HepG2 (cell line): Measurements from ENCODE around the gene TNFRSF25. TPM values are rescaled to one million over a fixed set of nuclear protein-coding genes. Genes with fewer than 3 reads are reported as not detected.

Experiments used
- ATAC-seq: fragments of 200-7000 bp; cut with Tn5 transposase; 3 replicates; pipeline ENCODE4 v1.9.1; 2020; ENCODE audit warnings: mild to moderate bottlenecking, moderate library complexity
- BruUV-seq: library from RNA; stranded (reverse); fragments of 400-500 nt; replicated peaks from 2 replicates; lab custom pipeline; 2021; lab: Mats Ljungman, UMichigan
- CTCF ChIA-PET: fragments of 300-600 bp; formaldehyde crosslinking; extraction: SDS; loops from one replicate; lab custom pipeline; 2021; ENCODE audit warnings: low total read pairs, inconsistent platforms, low intra/inter-chr PET ratio; lab: Yijun Ruan, JAX
- POLR2A ChIA-PET: fragments of 350-600 bp; sonication (Branson Sonifier 250); formaldehyde crosslinking; loops from one replicate; lab custom pipeline; 2020; ENCODE audit warnings: antibody characterized with exemption, inconsistent platforms; lab: Yijun Ruan, JAX
- DNase-seq: peaks from one replicate; pipeline ENCODE4 v3.0.0-alpha.2; 2015; ENCODE audit warnings: low spot score
- FAIRE-seq: peaks from 3 replicates; lab custom pipeline; 2011; peaks lifted over from hg19 to GRCh38; lab: Jason Lieb, UNC
- H2AFZ ChIP-seq: one replicate; pipeline ENCODE4 v1.6.1; 2011; ENCODE audit warnings: low read length, inconsistent platforms
- H3K27ac ChIP-seq: fragments of 300-600 bp; 3 replicates; pipeline ENCODE4 v1.8.0; 2011; ENCODE audit warnings: mixed run types, mild to moderate bottlenecking, mixed read lengths, low read length, inconsistent platforms; ENCODE audit not compliant: insufficient read depth; ENCODE audit errors: extremely low read length
- H3K27me3 ChIP-seq, 2 experiments: fragments of 200-600 bp in 1 of 2; 2 replicates in 1 of 2; 3 replicates in 1 of 2; pipeline versions ENCODE4 v1.6.0 to v1.8.0; 2011; ENCODE audit warnings: low read length in 2 of 2, mild to moderate bottlenecking in 2 of 2, moderate library complexity in 2 of 2, inconsistent platforms in 1 of 2; ENCODE audit not compliant: insufficient read depth in 2 of 2, control insufficient read depth in 1 of 2
- H3K36me3 ChIP-seq, 2 experiments: fragments of 200-600 bp in 1 of 2; replicated peaks in 1 of 2; 2 replicates in 1 of 2; 3 replicates in 1 of 2; pipeline versions ENCODE4 v1.5.1 to v1.8.0; 2011; ENCODE audit warnings: low read length in 2 of 2, inconsistent platforms in 1 of 2; ENCODE audit not compliant: insufficient read depth in 2 of 2, control insufficient read depth in 1 of 2
- H3K4me1 ChIP-seq: 2 replicates; pipeline ENCODE4 v1.5.1; 2012; ENCODE audit warnings: low read length, inconsistent platforms; ENCODE audit not compliant: insufficient read depth
- H3K4me2 ChIP-seq: 2 replicates; pipeline ENCODE4 v1.6.0; 2011; ENCODE audit warnings: low read depth, low read length, inconsistent platforms
- H3K4me3 ChIP-seq, 3 experiments: fragments of 200-600 bp in 1 of 3; sonication (generic), shearing (Covaris generic) in 1 of 3; replicated peaks in 1 of 3; 2 replicates each; pipeline ENCODE4 v1.5.1; 2011 to 2016; ENCODE audit warnings: low read length in 3 of 3, inconsistent platforms in 2 of 3, low read depth in 2 of 3, mild to moderate bottlenecking in 2 of 3, control low read depth in 1 of 3, mixed read lengths in 1 of 3; ENCODE audit not compliant: insufficient read depth in 1 of 3
- H3K79me2 ChIP-seq: one replicate; pipeline ENCODE4 v1.6.1; 2011; ENCODE audit warnings: low read length, inconsistent platforms; ENCODE audit not compliant: insufficient read depth
- H3K9ac ChIP-seq: 2 replicates; pipeline ENCODE4 v1.6.0; 2011; ENCODE audit warnings: mild to moderate bottlenecking, low read depth, low read length, inconsistent platforms; ENCODE audit not compliant: insufficient read depth
- H3K9me3 ChIP-seq: 2 replicates; pipeline ENCODE4 v1.5.1; 2012; ENCODE audit warnings: mild to moderate bottlenecking, low read length
- H4K20me1 ChIP-seq: 2 replicates; pipeline ENCODE4 v1.6.0; 2011; ENCODE audit warnings: inconsistent platforms, mild to moderate bottlenecking, low read length, moderate library complexity; ENCODE audit not compliant: insufficient read depth
- CENPT ChIP-seq: sonication (generic); formaldehyde crosslinking; IDR thresholded peaks from 2 replicates; pipeline ENCODE4 v1.8.0; 2022; ENCODE audit warnings: low read depth, mild to moderate bottlenecking, moderate library complexity, missing genetic modification reagents
- DR1 ChIP-seq: sonication (generic); formaldehyde crosslinking; IDR thresholded peaks from 2 replicates; pipeline ENCODE4 v1.8.0; 2021; ENCODE audit warnings: mild to moderate bottlenecking, missing genetic modification reagents, inconsistent platforms
- HIVEP1 ChIP-seq: sonication (generic); formaldehyde crosslinking; IDR thresholded peaks from 2 replicates; pipeline ENCODE4 v1.4.0; 2020; ENCODE audit warnings: mild to moderate bottlenecking, missing genetic modification reagents
- HNRNPL ChIP-seq: fragments of 200-400 bp; formaldehyde crosslinking; IDR thresholded peaks from 2 replicates; pipeline ENCODE4 v1.6.1; 2017; ENCODE audit warnings: mild to moderate bottlenecking, low read depth, low read length
- HOXA5 ChIP-seq: sonication (generic); formaldehyde crosslinking; IDR thresholded peaks from 2 replicates; pipeline ENCODE4 v1.4.0; 2020; ENCODE audit warnings: missing genetic modification reagents
- KDM6A ChIP-seq: IDR thresholded peaks from 2 replicates; pipeline ENCODE4 v1.6.1; 2016; ENCODE audit warnings: low read depth
- NAIF1 ChIP-seq: sonication (generic); formaldehyde crosslinking; IDR thresholded peaks from 2 replicates; pipeline ENCODE4 v1.5.0; 2020; ENCODE audit warnings: mild to moderate bottlenecking, missing genetic modification reagents, borderline replicate concordance
- NFE2L1 ChIP-seq: sonication (generic); formaldehyde crosslinking; IDR thresholded peaks from 2 replicates; pipeline ENCODE4 v1.4.0; 2020; ENCODE audit warnings: missing genetic modification reagents, mild to moderate bottlenecking, borderline replicate concordance
- ZNF232 ChIP-seq: sonication (generic); formaldehyde crosslinking; IDR thresholded peaks from 2 replicates; pipeline ENCODE4 v1.4.0; 2020; ENCODE audit warnings: missing genetic modification reagents, borderline replicate concordance
- ZSCAN31 ChIP-seq: sonication (generic); formaldehyde crosslinking; IDR thresholded peaks from 2 replicates; pipeline ENCODE4 v1.5.0; 2020; ENCODE audit warnings: low read depth, mild to moderate bottlenecking, missing genetic modification reagents
- WGBS: methylation state at CpG from one replicate; pipeline ENCODE4 v1.1.6; 2017; ENCODE audit warnings: low lambda C conversion rate; 5-methylcytosine and 5-hydroxymethylcytosine counted together
- in situ Hi-C: cut with HindIII; loops from 2 replicates; pipeline ENCODE4 v1.10.0; 2017; ENCODE audit warnings: low pct_unique_long_range_greater_than_20kb; ENCODE audit not compliant: extremely low pct_ligation_motif_present
- intact Hi-C: fragments of 100-400 bp; cut with micrococcal nuclease; formaldehyde crosslinking; loops from one replicate; pipeline ENCODE4 v1.10.0; 2022; ENCODE audit not compliant: unreplicated experiment
- polyA plus RNA-seq, 8 experiments: library from polyadenylated mRNA; depleted of rRNA in 3 of 8; stranded (reverse) in 7 of 8; unstranded in 1 of 8; fragments of >200 nt; fragmentation: Illumina TruSeq in 4 of 8; extraction: Trizol in 4 of 8; gene quantifications; 2 replicates each; pipeline versions ENCODE4 v1.2.1 to v1.2.3, GENCODE V29; 2011 to 2016; ENCODE audit warnings: low read depth in 4 of 8, missing spikeins in 1 of 8, mixed read lengths in 1 of 8; ENCODE audit not compliant: insufficient read depth in 1 of 8
- total RNA-seq, 5 experiments: library from RNA; depleted of rRNA; stranded (reverse); fragments of >200 nt; fragmentation: Illumina TruSeq; extraction: Trizol; gene quantifications; 2 replicates each; pipeline ENCODE4 v1.2.3, GENCODE V29; 2016; ENCODE audit warnings: low read depth in 1 of 5
- TF ChIP-seq, protein P1 (sequence below), 2 experiments: sonication (generic) in 1 of 2; formaldehyde crosslinking in 1 of 2; IDR thresholded peaks; 2 replicates each; pipeline versions ENCODE4 v1.5.1 to v1.6.1; 2011 to 2020; ENCODE audit warnings: borderline replicate concordance in 1 of 2, low read depth in 1 of 2, low read length in 1 of 2, mild to moderate bottlenecking in 1 of 2, missing genetic modification reagents in 1 of 2, moderate library complexity in 1 of 2
- TF ChIP-seq, protein P2 (sequence below): sonication (generic); formaldehyde crosslinking; IDR thresholded peaks from 2 replicates; pipeline ENCODE4 v1.5.0; 2020; ENCODE audit warnings: mild to moderate bottlenecking, missing genetic modification reagents

TNFRSF25 gene
- total and polyA plus RNA-seq, 2 of the 13 experiments (the other 11 are each of a cell fraction or from before 2014, with no cell fraction given), result 1.4 to 1.5 TPM

DNA sequence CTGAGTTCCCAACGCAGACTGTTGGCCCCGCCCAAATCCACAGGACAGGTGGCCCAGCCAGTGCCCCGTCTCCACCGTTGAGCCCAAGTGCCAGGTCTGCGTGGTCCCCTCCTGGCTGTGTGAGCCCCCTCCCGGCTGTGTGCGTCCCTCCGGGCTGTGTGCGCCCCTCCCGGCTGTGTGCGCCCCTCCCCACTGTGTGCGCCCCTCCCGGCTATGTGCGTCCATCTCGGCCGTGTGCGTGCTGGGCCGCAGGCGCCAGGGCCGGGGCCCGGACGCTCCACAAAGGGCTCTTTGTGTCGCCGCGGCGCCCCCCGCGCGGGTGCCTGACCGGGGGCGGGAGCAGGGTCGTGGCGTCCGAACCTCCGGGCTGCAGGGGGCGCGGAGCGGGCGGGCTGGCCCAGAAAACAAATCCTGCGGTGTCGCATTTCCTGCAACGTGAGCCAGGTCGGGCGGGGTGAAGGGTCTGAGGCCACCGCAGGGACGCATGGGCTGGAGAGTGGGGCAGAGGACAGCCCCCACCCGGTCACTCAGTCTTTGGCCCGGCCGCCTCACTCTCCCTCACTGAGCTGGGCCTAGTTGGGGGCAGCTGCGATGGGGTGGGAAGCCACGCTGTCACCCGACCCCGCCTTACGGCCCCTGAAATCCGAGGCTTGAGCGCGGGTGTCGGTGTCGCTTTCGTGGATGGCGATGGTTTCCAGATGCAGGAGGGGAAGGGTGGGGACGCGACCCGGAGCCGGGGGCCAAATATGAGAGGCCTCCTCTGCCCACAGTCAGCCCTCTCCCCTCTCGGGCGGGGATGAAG, 18.8 kb downstream of the TNFRSF25 start (continued):
- TF ChIP-seq DR1 (CRISPR knock-in tag) (peak; percentile 45; the same call in 1 of the 2 replicates), ZSCAN31 (CRISPR knock-in tag) (peak; percentile 48; the same call in 1 of the 2 replicates)

DNA sequence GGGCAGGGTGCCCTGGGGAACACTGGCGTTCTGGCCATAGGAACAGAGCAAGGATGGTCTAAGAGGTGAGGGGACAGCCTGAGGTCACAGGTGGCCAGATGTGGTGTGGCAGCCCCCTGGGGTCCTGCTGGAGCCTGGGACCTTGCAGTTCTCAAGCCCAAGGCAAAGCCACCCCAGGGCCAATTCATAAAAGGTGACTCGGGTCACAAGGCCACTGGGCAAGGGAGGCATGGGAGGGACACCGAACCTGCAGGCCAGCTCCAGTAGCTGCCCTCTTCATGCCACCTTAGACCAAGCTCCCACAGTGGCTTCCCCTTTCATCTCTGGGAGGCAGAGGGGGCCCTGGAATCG, 19.3 kb downstream of the TNFRSF25 start:
- peak overlapping the region; percentile 85 for H3K9ac ChIP-seq
- ATAC-seq (no peak), DNase-seq (no peak), FAIRE-seq (peak; percentile 34)
- H3K4me2 ChIP-seq, result peak overlapping the region; percentile 99
- peaks cover 0 to 1% of the 10 kb centered on the region in 2 experiments; a peak in 2 of 5 replicates for H3K27me3 ChIP-seq
- WGBS, result no CpG with 5 or more reads among the region's 4 CpGs
- ChIA-PET POLR2A (interaction anchor here (1.0 to 1.5 kb wide), 4 partner anchors 12 to 44 kb away, joined by 3 to 5 read pairs (median 4); no protein-coding TSS in a partner anchor), CTCF (interaction anchor here (0.9 kb wide), 1 partner anchor 18 kb away, joined by 3 read pairs; no protein-coding TSS in a partner anchor)
- H3K27ac ChIP-seq, result peak overlapping the region; percentile 91
- intact Hi-C loops (loop anchor here (2.0 to 10.0 kb wide), 2 partner anchors 18 to 652 kb away; no protein-coding TSS in a partner anchor), in situ Hi-C loops (no loop called here)
- 0 out of 2 replicates have a peak, but pooled peaks cover 6% of the 10 kb centered on the region for H4K20me1 ChIP-seq
- H3K36me3 ChIP-seq, result peaks cover 0 to 3% of the 10 kb centered on the region in 2 experiments; a peak in 2 of 5 replicates
- no peak overlapping the region for H2AFZ ChIP-seq
- no peaks in the 10 kb centered on the region for H3K9me3 ChIP-seq
- peaks cover 19% of the 10 kb centered on the region for H3K79me2 ChIP-seq
- peaks cover 45% of the 10 kb centered on the region for H3K4me1 ChIP-seq
- H3K4me3 ChIP-seq, result peak overlapping the region; percentile 60 to 78 (median 63)
- no TSS peak for BruUV-seq
- TF ChIP-seq NFE2L1 (CRISPR knock-in tag) (peak; percentile 47; the same call in 1 of the 2 replicates), HNRNPL (peak; percentile 95; the same call in 1 of the 2 replicates), KDM6A (CRISPR knock-in tag) (no peak), NAIF1 (peak; percentile 23; the same call in 1 of the 2 replicates), ZNF232 (CRISPR knock-in tag) (0 out of 2 replicates have a peak, but pooled peaks have one; percentile 34), HIVEP1 (CRISPR knock-in tag) (0 out of 2 replicates have a peak, but pooled peaks have one; percentile 6), HOXA5 (no peak), CENPT (CRISPR knock-in tag) (0 out of 2 replicates have a peak, but pooled peaks have one; percentile 1)
- TF ChIP-seq, protein P1, sequence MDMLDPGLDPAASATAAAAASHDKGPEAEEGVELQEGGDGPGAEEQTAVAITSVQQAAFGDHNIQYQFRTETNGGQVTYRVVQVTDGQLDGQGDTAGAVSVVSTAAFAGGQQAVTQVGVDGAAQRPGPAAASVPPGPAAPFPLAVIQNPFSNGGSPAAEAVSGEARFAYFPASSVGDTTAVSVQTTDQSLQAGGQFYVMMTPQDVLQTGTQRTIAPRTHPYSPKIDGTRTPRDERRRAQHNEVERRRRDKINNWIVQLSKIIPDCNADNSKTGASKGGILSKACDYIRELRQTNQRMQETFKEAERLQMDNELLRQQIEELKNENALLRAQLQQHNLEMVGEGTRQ (IDR thresholded peaks at IDR 0.05; ENCODE audit: low read depth, low read length), result no peak
- TF ChIP-seq, protein P1 (CRISPR knock-in tag; IDR thresholded peaks at IDR 0.05; ENCODE audit: borderline replicate concordance), result 0 out of 2 replicates have a peak, but pooled peaks have one; percentile 1
- TF ChIP-seq, protein P2, sequence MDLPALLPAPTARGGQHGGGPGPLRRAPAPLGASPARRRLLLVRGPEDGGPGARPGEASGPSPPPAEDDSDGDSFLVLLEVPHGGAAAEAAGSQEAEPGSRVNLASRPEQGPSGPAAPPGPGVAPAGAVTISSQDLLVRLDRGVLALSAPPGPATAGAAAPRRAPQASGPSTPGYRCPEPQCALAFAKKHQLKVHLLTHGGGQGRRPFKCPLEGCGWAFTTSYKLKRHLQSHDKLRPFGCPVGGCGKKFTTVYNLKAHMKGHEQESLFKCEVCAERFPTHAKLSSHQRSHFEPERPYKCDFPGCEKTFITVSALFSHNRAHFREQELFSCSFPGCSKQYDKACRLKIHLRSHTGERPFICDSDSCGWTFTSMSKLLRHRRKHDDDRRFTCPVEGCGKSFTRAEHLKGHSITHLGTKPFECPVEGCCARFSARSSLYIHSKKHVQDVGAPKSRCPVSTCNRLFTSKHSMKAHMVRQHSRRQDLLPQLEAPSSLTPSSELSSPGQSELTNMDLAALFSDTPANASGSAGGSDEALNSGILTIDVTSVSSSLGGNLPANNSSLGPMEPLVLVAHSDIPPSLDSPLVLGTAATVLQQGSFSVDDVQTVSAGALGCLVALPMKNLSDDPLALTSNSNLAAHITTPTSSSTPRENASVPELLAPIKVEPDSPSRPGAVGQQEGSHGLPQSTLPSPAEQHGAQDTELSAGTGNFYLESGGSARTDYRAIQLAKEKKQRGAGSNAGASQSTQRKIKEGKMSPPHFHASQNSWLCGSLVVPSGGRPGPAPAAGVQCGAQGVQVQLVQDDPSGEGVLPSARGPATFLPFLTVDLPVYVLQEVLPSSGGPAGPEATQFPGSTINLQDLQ (CRISPR knock-in tag), result peak; percentile 1; the same call in 1 of the 2 replicates
